ENCODE results near the gene KIAA1143. TPM values are rescaled to one million over a fixed set of nuclear protein-coding genes. Genes with fewer than 3 reads are reported as not detected.

Gene KIAA1143
- total RNA-seq, 1 donor from 2014 or later = 36.6 TPM

- Mint-ChIP-seq H3K4me3 (no peak overlapping the region), H3K27ac (ENCODE audit: unreplicated experiment) (no peak overlapping the region), H3K27me3 (ENCODE audit: low read depth) (no peaks in the 10 kb centered on the region), H3K9me3 (no peaks in the 10 kb centered on the region), H3K36me3 (ENCODE audit: low read depth) (peaks cover 33% of the 10 kb centered on the region), H3K4me1 (no peaks in the 10 kb centered on the region)
- DNase-seq (ENCODE audit: low read depth, low spot score) = no peak
- no peak for TF ChIP-seq CTCF (conservative IDR thresholded peaks at IDR 0.05)
Measured at GRCh38 chr3:44782891-44783290, 21.5 kb upstream of the KIAA1143 start.

- H3K4me3 Mint-ChIP-seq = peak overlapping the region; percentile 29
- no peak overlapping the region for H3K27ac Mint-ChIP-seq (ENCODE audit: unreplicated experiment)
- H3K27me3 Mint-ChIP-seq (ENCODE audit: low read depth) = no peaks in the 10 kb centered on the region
- no peaks in the 10 kb centered on the region for H3K4me1 Mint-ChIP-seq
- H3K36me3 Mint-ChIP-seq (ENCODE audit: low read depth) = peaks cover 75% of the 10 kb centered on the region
- peaks cover 20% of the 10 kb centered on the region for H3K9me3 Mint-ChIP-seq
- TF ChIP-seq CTCF (conservative IDR thresholded peaks at IDR 0.05) = no peak
- no peak for DNase-seq (ENCODE audit: low read depth, low spot score)
Measured at GRCh38 chr3:44772099-44772442, 10.7 kb upstream of the KIAA1143 start.

GRCh38 chr3:44771424-44772098, 10.1 kb upstream of the KIAA1143 start:
- H3K36me3 Mint-ChIP-seq (ENCODE audit: low read depth) = peaks cover 78% of the 10 kb centered on the region
- H3K27me3 Mint-ChIP-seq (ENCODE audit: low read depth) = no peaks in the 10 kb centered on the region
- DNase-seq (ENCODE audit: low read depth, low spot score) = no peak
- no peak overlapping the region for H3K27ac Mint-ChIP-seq (ENCODE audit: unreplicated experiment)
- H3K4me1 Mint-ChIP-seq = no peaks in the 10 kb centered on the region
- peak overlapping the region; percentile 29 for H3K4me3 Mint-ChIP-seq
- no peak for TF ChIP-seq CTCF (conservative IDR thresholded peaks at IDR 0.05)
- H3K9me3 Mint-ChIP-seq = peaks cover 20% of the 10 kb centered on the region

GRCh38 chr3:44764248-44764647, 2.8 kb upstream of the KIAA1143 start:
- peak overlapping the region; percentile 78 for H3K4me3 Mint-ChIP-seq

GRCh38 chr3:44762690-44763089, 1.3 kb upstream of the KIAA1143 start:
- H3K27me3 Mint-ChIP-seq (ENCODE audit: low read depth) = no peaks in the 10 kb centered on the region
- H3K4me1 Mint-ChIP-seq = peaks cover 18% of the 10 kb centered on the region
- H3K4me3 Mint-ChIP-seq = peak overlapping the region; percentile 93
- no peak for TF ChIP-seq CTCF (conservative IDR thresholded peaks at IDR 0.05)
- peaks cover 62% of the 10 kb centered on the region for H3K36me3 Mint-ChIP-seq (ENCODE audit: low read depth)
- peaks cover 22% of the 10 kb centered on the region for H3K9me3 Mint-ChIP-seq
- H3K27ac Mint-ChIP-seq (ENCODE audit: unreplicated experiment) = peak overlapping the region; percentile 98
- DNase-seq (ENCODE audit: low read depth, low spot score) = no peak

More at GRCh38 chr3:44764248-44764647, 2.8 kb upstream of the KIAA1143 start:
- Mint-ChIP-seq H3K4me1 (peaks cover 16% of the 10 kb centered on the region), H3K27ac (ENCODE audit: unreplicated experiment) (no peak overlapping the region), H3K36me3 (ENCODE audit: low read depth) (peaks cover 62% of the 10 kb centered on the region), H3K27me3 (ENCODE audit: low read depth) (no peaks in the 10 kb centered on the region), H3K9me3 (peaks cover 17% of the 10 kb centered on the region)
- TF ChIP-seq CTCF (conservative IDR thresholded peaks at IDR 0.05) = no peak
- no peak for DNase-seq (ENCODE audit: low read depth, low spot score)
